ENCODE results near the gene PTF1A. TPM values are rescaled to one million over a fixed set of nuclear protein-coding genes. Genes with fewer than 3 reads are reported as not detected.

Gene PTF1A
- total RNA-seq, 1 experiment from 2014 or later: not detected

GRCh38 chr10:23202779-23203178 is 10.7 kb downstream of the PTF1A start:
- no peak for DNase-seq (ENCODE audit: low spot score)
- H3K9me3 Mint-ChIP-seq: no peaks in the 10 kb centered on the region

GRCh38 chr10:23203369-23204325 is 11.5 kb downstream of the PTF1A start:
- peak; percentile 15; the same call in 1 of the 2 replicates for ATAC-seq
- Mint-ChIP-seq H3K36me3 (no peaks in the 10 kb centered on the region), H3K9me3 (no peaks in the 10 kb centered on the region), H3K4me3 (no peak overlapping the region; the same call in 1 of the 2 replicates), H3K4me1 (peaks cover 36% of the 10 kb centered on the region), H3K27ac (no peak overlapping the region), H3K27me3 (ENCODE audit: low read depth) (peaks cover 78% of the 10 kb centered on the region)
- ChIA-PET CTCF (interaction anchor here (0.9 to 2.7 kb wide), 6 partner anchors 11 to 141 kb away, joined by 3 to 10 read pairs (median 4); partner anchors contain the start of gene C10orf67), POLR2A (no interaction called here)
- peak; percentile 31 for DNase-seq (ENCODE audit: low spot score)
- TF ChIP-seq MLX (CRISPR knock-in tag; IDR thresholded peaks at IDR 0.05) (no peak), FOXP4 (CRISPR knock-in tag; IDR thresholded peaks at IDR 0.05) (no peak), CTCF (IDR thresholded peaks at IDR 0.05) (no peak), JUN (CRISPR knock-in tag; IDR thresholded peaks at IDR 0.05) (no peak), HMGA2 (CRISPR knock-in tag; IDR thresholded peaks at IDR 0.05) (no peak), ZNF232 (CRISPR knock-in tag; IDR thresholded peaks at IDR 0.05) (no peak), ZNF416 (CRISPR knock-in tag; IDR thresholded peaks at IDR 0.05) (no peak), JAZF1 (CRISPR knock-in tag; IDR thresholded peaks at IDR 0.05) (no peak), IRF1 (CRISPR knock-in tag; IDR thresholded peaks at IDR 0.05) (no peak), KAT7 (CRISPR knock-in tag; IDR thresholded peaks at IDR 0.05; ENCODE audit: borderline replicate concordance) (no peak), RELA (CRISPR knock-in tag; IDR thresholded peaks at IDR 0.05; ENCODE audit: borderline replicate concordance) (no peak)

More at GRCh38 chr10:23202779-23203178, 10.7 kb downstream of the PTF1A start:
- no peaks in the 10 kb centered on the region for H3K36me3 Mint-ChIP-seq
- no peak overlapping the region for H3K4me3 Mint-ChIP-seq
- CTCF ChIA-PET: interaction anchor here (1.3 to 2.6 kb wide), 3 partner anchors 10 to 90 kb away, joined by 3 to 10 read pairs (median 4); no protein-coding TSS in a partner anchor
- ATAC-seq: no peak
- peaks cover 87% of the 10 kb centered on the region for H3K27me3 Mint-ChIP-seq (ENCODE audit: low read depth)
- TF ChIP-seq SMAD4 (CRISPR knock-in tag; IDR thresholded peaks at IDR 0.05) (no peak), MLX (CRISPR knock-in tag; IDR thresholded peaks at IDR 0.05) (no peak)
- H3K4me1 Mint-ChIP-seq: peaks cover 41% of the 10 kb centered on the region
- H3K27ac Mint-ChIP-seq: no peak overlapping the region
- POLR2A ChIA-PET: no interaction called here

GRCh38 chr10:23204773-23205172 is 12.7 kb downstream of the PTF1A start:
- no peak overlapping the region for H3K27ac Mint-ChIP-seq
- DNase-seq (ENCODE audit: low spot score) (peak; percentile 36), ATAC-seq (peak; percentile 74)
- H3K4me1 Mint-ChIP-seq: peaks cover 35% of the 10 kb centered on the region
- no peak for TF ChIP-seq MAX (CRISPR knock-in tag; IDR thresholded peaks at IDR 0.05)
- CTCF ChIA-PET: interaction anchor here (1.0 to 2.7 kb wide), 3 partner anchors 37 to 88 kb away, joined by 3 to 12 read pairs (median 6); no protein-coding TSS in a partner anchor
- no peaks in the 10 kb centered on the region for H3K9me3 Mint-ChIP-seq
- no peaks in the 10 kb centered on the region for H3K36me3 Mint-ChIP-seq
- POLR2A ChIA-PET: no interaction called here
- H3K27me3 Mint-ChIP-seq (ENCODE audit: low read depth): peaks cover 67% of the 10 kb centered on the region
- peak overlapping the region; percentile 30; the same call in 1 of the 2 replicates for H3K4me3 Mint-ChIP-seq

Measured in WTC11 (cell line).